Fibroblast of lung (primary cell): ENCODE data around the gene AFAP1.

Experiments
- EZH2 ChIP-seq: IDR thresholded peaks from 2 replicates; pipeline ENCODE4 v1.5.1; 2012; ENCODE audit warnings: low read length, control low read depth, mild to moderate bottlenecking; ENCODE audit errors: missing control alignments
- TF ChIP-seq, protein P1 (sequence below), 2 donors: IDR thresholded peaks in 1 of 2; conservative IDR thresholded peaks in 1 of 2; 1 replicate in 1 of 2; 2 replicates in 1 of 2; pipeline ENCODE4 v1.5.1; 2011 to 2012; ENCODE audit warnings: low read length in 2 of 2, control low read depth in 1 of 2, inconsistent platforms in 1 of 2, low read depth in 1 of 2, mild to moderate bottlenecking in 1 of 2

GRCh38 chr4:7947927-7948326 lies 8.3 kb upstream of the AFAP1 start:
- TF ChIP-seq, protein P1, sequence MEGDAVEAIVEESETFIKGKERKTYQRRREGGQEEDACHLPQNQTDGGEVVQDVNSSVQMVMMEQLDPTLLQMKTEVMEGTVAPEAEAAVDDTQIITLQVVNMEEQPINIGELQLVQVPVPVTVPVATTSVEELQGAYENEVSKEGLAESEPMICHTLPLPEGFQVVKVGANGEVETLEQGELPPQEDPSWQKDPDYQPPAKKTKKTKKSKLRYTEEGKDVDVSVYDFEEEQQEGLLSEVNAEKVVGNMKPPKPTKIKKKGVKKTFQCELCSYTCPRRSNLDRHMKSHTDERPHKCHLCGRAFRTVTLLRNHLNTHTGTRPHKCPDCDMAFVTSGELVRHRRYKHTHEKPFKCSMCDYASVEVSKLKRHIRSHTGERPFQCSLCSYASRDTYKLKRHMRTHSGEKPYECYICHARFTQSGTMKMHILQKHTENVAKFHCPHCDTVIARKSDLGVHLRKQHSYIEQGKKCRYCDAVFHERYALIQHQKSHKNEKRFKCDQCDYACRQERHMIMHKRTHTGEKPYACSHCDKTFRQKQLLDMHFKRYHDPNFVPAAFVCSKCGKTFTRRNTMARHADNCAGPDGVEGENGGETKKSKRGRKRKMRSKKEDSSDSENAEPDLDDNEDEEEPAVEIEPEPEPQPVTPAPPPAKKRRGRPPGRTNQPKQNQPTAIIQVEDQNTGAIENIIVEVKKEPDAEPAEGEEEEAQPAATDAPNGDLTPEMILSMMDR (conservative IDR thresholded peaks at IDR 0.05 in 1 of 2, IDR thresholded peaks at IDR 0.05 in 1 of 2; ENCODE audit: low read depth in 1 of 2, low read length in 2 of 2): no peak
- no peak for TF ChIP-seq EZH2
